Loucy (cell line): ENCODE results near the gene ZNF804A.

Experiments
- H2AFZ ChIP-seq: fragments of 200-600 bp; sonication (generic); 2 replicates; pipeline ENCODE4 v1.6.0; 2016; ENCODE audit warnings: antibody characterized with exemption, mild to moderate bottlenecking, low read length, moderate library complexity
- H3F3A ChIP-seq: fragments of 200-600 bp; 2 replicates; pipeline ENCODE4 v1.6.0; 2016; ENCODE audit warnings: antibody characterized with exemption, low read depth, mild to moderate bottlenecking
- H3K27me3 ChIP-seq: fragments of 200-600 bp; sonication (generic); 2 replicates; pipeline ENCODE4 v1.6.1; 2014; ENCODE audit warnings: low read length, mild to moderate bottlenecking; ENCODE audit not compliant: insufficient read depth, poor library complexity, severe bottlenecking
- H3K36me3 ChIP-seq: fragments of 200-600 bp; sonication (generic); 2 replicates; pipeline ENCODE4 v1.6.1; 2016; ENCODE audit warnings: low read length; ENCODE audit not compliant: insufficient read depth
- H3K4me1 ChIP-seq: fragments of 200-600 bp; sonication (generic); 2 replicates; pipeline ENCODE4 v1.5.1; 2014; ENCODE audit warnings: low read length, mild to moderate bottlenecking; ENCODE audit not compliant: insufficient read depth, poor library complexity, severe bottlenecking
- H3K4me2 ChIP-seq: fragments of 200-600 bp; sonication (generic); 2 replicates; pipeline ENCODE4 v1.6.0; 2014; ENCODE audit warnings: antibody characterized with exemption, low read length, low read depth, mild to moderate bottlenecking; ENCODE audit not compliant: poor library complexity, severe bottlenecking
- H3K4me3 ChIP-seq: fragments of 200-600 bp; sonication (generic); 2 replicates; pipeline ENCODE4 v1.5.1; 2014; ENCODE audit warnings: low read length, mild to moderate bottlenecking, mixed read lengths; ENCODE audit not compliant: poor library complexity, severe bottlenecking
- H3K79me2 ChIP-seq: fragments of 200-600 bp; sonication (generic); 2 replicates; pipeline ENCODE4 v1.6.1; 2014; ENCODE audit warnings: low read length; ENCODE audit not compliant: insufficient read depth
- H3K9ac ChIP-seq: fragments of 200-600 bp; sonication (generic); 2 replicates; pipeline ENCODE4 v1.6.0; 2014; ENCODE audit warnings: mild to moderate bottlenecking, low read depth, low read length, moderate library complexity; ENCODE audit not compliant: poor library complexity, severe bottlenecking
- H3K9me2 ChIP-seq: fragments of 200-600 bp; sonication (generic); replicated peaks from 2 replicates; pipeline ENCODE4 v1.6.1; 2016; ENCODE audit warnings: low read depth, low read length, mixed read lengths
- H3K9me3 ChIP-seq: fragments of 200-600 bp; sonication (generic); 2 replicates; pipeline ENCODE4 v1.6.1; 2014; ENCODE audit warnings: mild to moderate bottlenecking, antibody characterized with exemption, low read length, low read depth; ENCODE audit not compliant: insufficient read depth
- H4K20me1 ChIP-seq: fragments of 200-600 bp; sonication (generic); 2 replicates; pipeline ENCODE4 v1.6.0; 2014; ENCODE audit warnings: antibody characterized with exemption, low read length, mild to moderate bottlenecking; ENCODE audit not compliant: insufficient read depth, poor library complexity, severe bottlenecking
- CTCF ChIP-seq: fragments of 200-600 bp; sonication (generic); conservative IDR thresholded peaks from 2 replicates; pipeline ENCODE4 v1.5.1; 2014; ENCODE audit warnings: mild to moderate bottlenecking, antibody characterized with exemption, low read length
- EZH2phosphoT487 ChIP-seq: fragments of 200-600 bp; IDR thresholded peaks from 2 replicates; pipeline ENCODE4 v1.6.1; 2018; ENCODE audit warnings: antibody characterized with exemption, mild to moderate bottlenecking, moderate library complexity, borderline replicate concordance

The ZNF804A gene

DNA sequence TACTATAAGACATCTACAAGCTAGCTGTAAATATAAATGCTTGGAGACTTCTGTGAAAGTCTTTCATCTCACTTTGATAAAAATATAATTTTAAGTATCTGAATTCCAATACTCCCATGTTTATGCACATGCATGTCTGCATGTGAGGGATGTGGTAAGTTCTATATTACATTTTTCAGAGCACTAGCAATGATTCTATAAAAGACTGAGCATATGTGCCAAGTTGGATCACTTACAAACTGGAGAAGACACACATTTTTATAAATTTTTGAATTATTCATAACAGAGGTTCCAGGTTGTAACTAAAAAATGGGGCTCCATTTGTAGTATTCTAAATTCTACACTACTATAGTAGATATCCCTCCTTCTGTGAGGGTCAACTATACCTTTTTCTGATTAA is 26.0 kb downstream of the ZNF804A start:
- no peak overlapping the region for H3K4me3 ChIP-seq
- no peaks in the 10 kb centered on the region for H3K9me3 ChIP-seq
- H3K9ac ChIP-seq = no peak overlapping the region
- TF ChIP-seq EZH2phosphoT487 = no peak
- TF ChIP-seq CTCF = no peak
- H3K4me1 ChIP-seq = no peaks in the 10 kb centered on the region
- H3K9me2 ChIP-seq = no peaks in the 10 kb centered on the region
- H3K27me3 ChIP-seq = no peaks in the 10 kb centered on the region
- no peaks in the 10 kb centered on the region for H3K79me2 ChIP-seq
- H3F3A ChIP-seq = no peaks in the 10 kb centered on the region
- H3K4me2 ChIP-seq = no peak overlapping the region
- H4K20me1 ChIP-seq = no peaks in the 10 kb centered on the region
- H3K36me3 ChIP-seq = no peaks in the 10 kb centered on the region
- no peak overlapping the region for H2AFZ ChIP-seq

GRCh38 chr2:184628051-184628450 is 29.7 kb downstream of the ZNF804A start:
- Histone ChIP-seq H3F3A (no peaks in the 10 kb centered on the region), H4K20me1 (no peaks in the 10 kb centered on the region), H3K36me3 (no peaks in the 10 kb centered on the region), H3K4me3 (no peak overlapping the region), H3K9me3 (no peaks in the 10 kb centered on the region), H3K4me1 (no peaks in the 10 kb centered on the region), H3K79me2 (no peaks in the 10 kb centered on the region), H3K27me3 (no peaks in the 10 kb centered on the region), H3K4me2 (no peak overlapping the region), H3K9ac (no peak overlapping the region), H3K9me2 (no peaks in the 10 kb centered on the region), H2AFZ (no peak overlapping the region)
- TF ChIP-seq EZH2phosphoT487 (no peak), CTCF (no peak)

DNA sequence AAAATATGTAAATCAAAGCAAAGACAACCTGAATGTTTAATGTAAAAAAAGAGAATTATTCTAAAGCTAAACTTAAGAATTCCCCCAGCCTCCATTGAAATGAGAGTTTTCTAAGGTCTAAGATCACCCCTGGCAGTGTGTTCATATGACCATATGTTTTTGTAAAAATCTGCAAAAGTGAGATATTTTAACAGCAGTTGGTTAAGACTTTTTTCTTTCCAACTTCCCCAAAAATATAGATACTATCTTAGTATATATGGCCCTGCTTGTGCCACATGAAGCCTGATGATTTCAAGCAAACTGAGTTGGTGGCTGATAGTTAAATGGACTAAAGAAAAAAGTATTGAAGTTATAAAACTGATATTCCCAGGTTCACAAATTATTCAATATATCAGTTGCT is 35.4 kb downstream of the ZNF804A start:
- H3F3A ChIP-seq = no peaks in the 10 kb centered on the region
- no peaks in the 10 kb centered on the region for H3K36me3 ChIP-seq
- H3K9ac ChIP-seq = no peak overlapping the region
- no peaks in the 10 kb centered on the region for H4K20me1 ChIP-seq
- H3K4me2 ChIP-seq = no peak overlapping the region
- no peak overlapping the region for H2AFZ ChIP-seq
- H3K9me2 ChIP-seq = no peaks in the 10 kb centered on the region
- no peaks in the 10 kb centered on the region for H3K4me1 ChIP-seq
- no peaks in the 10 kb centered on the region for H3K9me3 ChIP-seq
- no peaks in the 10 kb centered on the region for H3K79me2 ChIP-seq
- no peak overlapping the region for H3K4me3 ChIP-seq
- H3K27me3 ChIP-seq = no peaks in the 10 kb centered on the region
- no peak for TF ChIP-seq CTCF
- no peak for TF ChIP-seq EZH2phosphoT487
